GM12873 (cell line): ENCODE data around the gene UGT1A10.

Source experiments
- TF ChIP-seq, protein P1 (sequence below): IDR thresholded peaks from 2 replicates; pipeline ENCODE4 v1.5.1; 2012; ENCODE audit warnings: low read depth, mild to moderate bottlenecking, moderate library complexity, low read length, control low read depth; ENCODE audit not compliant: insufficient read depth; ENCODE audit errors: missing control alignments

UGT1A10 gene

DNA sequence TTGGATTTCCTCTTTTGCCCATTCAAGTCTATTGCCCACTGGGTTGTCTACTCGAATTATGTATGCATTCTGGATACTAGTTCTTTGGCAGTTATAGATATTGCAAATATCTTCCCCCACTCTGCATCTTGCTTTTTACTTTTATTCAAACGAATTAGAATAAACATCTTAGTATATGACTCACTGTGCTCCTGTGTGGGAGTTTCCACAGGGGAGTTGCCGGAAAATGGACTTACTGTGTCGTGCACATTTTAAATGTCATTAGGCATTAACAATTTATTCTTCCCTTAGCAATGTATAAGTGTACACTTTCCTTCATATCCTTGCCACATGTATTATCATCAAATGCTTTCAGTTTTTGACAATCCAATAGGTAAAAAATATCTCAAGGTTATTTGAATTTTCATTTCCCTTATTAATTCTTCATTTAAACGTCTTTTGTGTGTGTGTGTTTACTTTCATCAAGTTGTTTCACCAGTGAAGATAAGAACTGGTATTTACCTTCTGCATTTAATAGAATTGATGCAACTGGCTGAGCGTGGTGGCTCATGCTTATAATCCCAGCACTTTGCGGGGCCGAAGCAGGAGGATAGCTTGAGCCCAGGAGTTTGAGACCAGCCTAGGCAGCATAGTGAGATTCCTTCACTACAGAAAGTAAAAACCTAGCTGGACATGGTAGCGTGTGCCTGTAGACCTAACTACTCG, 71.8 kb downstream of the UGT1A10 start:
- TF ChIP-seq, protein P1, sequence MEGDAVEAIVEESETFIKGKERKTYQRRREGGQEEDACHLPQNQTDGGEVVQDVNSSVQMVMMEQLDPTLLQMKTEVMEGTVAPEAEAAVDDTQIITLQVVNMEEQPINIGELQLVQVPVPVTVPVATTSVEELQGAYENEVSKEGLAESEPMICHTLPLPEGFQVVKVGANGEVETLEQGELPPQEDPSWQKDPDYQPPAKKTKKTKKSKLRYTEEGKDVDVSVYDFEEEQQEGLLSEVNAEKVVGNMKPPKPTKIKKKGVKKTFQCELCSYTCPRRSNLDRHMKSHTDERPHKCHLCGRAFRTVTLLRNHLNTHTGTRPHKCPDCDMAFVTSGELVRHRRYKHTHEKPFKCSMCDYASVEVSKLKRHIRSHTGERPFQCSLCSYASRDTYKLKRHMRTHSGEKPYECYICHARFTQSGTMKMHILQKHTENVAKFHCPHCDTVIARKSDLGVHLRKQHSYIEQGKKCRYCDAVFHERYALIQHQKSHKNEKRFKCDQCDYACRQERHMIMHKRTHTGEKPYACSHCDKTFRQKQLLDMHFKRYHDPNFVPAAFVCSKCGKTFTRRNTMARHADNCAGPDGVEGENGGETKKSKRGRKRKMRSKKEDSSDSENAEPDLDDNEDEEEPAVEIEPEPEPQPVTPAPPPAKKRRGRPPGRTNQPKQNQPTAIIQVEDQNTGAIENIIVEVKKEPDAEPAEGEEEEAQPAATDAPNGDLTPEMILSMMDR = no peak

GRCh38 chr2:233708942-233709341, 72.7 kb downstream of the UGT1A10 start:
- TF ChIP-seq, protein P1 = no peak

DNA sequence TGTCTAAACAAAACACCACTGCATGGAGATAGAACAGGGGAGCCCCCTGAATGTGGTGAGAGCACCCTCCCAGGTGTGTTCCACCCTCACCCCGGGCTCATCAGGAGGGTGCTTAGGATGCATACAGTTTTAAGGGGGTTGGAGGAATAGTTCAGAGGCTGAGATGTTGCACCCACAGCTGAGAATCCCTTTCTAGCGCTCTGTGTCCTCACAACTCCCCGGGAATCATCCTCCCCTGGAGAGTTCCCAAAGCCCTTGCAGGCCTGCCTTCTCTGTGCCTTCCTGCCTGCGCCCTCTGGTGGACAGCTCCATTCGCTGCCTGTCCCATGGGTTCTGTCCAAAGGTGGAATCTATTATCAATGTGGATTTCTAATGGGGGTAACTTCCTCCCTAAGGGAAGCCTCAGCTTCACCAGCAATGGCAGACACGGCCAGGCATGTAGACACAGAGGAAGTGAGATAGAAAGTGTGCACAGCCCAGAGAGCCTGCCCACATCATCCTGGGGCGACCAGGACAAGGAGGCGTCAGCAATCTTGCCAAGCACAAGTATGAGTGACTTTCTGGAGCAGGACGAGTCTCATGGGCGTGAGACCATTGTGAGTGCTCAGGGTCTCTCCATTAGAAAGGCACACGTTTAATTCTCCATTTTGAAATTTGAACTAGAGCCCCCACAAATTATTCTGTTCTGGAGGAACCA, 75.2 kb downstream of the UGT1A10 start:
- TF ChIP-seq, protein P1 = peak; percentile 92

GRCh38 chr2:233712611-233713261, 76.5 kb downstream of the UGT1A10 start, which contains the start of gene UGT1A5:
Gene UGT1A5, plus strand, starts transcription at chr2:233712907. Its CDS starts 85 bp downstream, at chr2:233712992.
- TF ChIP-seq, protein P1 = no peak

DNA sequence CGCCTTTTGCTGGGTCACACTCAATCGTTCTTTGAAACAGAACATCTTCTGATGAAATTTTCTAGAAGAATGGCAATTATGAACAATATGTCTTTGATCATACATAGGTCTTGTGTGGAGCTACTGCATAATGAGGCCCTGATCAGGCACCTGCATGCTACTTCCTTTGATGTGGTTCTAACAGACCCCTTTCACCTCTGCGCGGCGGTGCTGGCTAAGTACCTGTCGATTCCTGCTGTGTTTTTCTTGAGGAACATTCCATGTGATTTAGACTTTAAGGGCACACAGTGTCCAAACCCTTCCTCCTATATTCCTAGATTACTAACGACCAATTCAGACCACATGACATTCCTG, 77.0 kb downstream of the UGT1A10 start:
- TF ChIP-seq, protein P1 = no peak

DNA sequence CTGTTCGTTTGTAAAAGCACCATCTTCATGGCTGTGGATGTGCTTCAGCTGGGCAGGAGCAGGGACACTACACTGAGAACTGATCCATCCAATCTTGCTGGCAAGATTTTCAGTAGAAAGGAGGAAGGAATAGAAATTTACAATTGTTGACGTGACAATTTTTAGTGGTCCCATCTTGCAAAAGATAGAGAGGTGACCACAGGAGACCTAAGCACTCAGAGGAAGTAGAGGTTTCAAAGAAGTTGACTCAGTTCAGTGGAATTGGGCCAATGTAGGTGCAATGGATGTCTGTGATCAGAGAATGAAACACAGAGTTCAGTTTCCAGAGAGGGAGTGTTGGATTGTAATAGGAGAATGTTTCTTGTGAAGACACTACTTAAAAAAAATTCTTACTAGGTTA, 77.9 kb downstream of the UGT1A10 start:
- TF ChIP-seq, protein P1 = no peak

- TF ChIP-seq, protein P1 = no peak
Observed at GRCh38 chr2:233718552-233718951, 82.3 kb downstream of the UGT1A10 start, which contains the start of gene UGT1A4. Gene UGT1A4, plus strand, starts transcription at chr2:233718736. Its CDS starts 85 bp downstream, at chr2:233718821.
